HEK293 (cell line): Measurements from ENCODE around the gene FNTB.

Experiments
- CTCF ChIP-seq: fragments of 450-650 bp; formaldehyde crosslinking; IDR thresholded peaks from 2 replicates; pipeline ENCODE4 v1.5.1; 2016; ENCODE audit warnings: missing biosample characterization, missing genetic modification characterization
- REST ChIP-seq: fragments of 450-650 bp; formaldehyde crosslinking; IDR thresholded peaks from 2 replicates; pipeline ENCODE4 v1.5.1; 2016; ENCODE audit warnings: missing biosample characterization, missing genetic modification characterization
- ZFP3 ChIP-seq: fragments of 450-650 bp; formaldehyde crosslinking; IDR thresholded peaks from 2 replicates; pipeline ENCODE4 v1.5.1; 2016; ENCODE audit warnings: low read depth, missing biosample characterization, missing genetic modification characterization
- ZNF2 ChIP-seq: fragments of 450-650 bp; formaldehyde crosslinking; IDR thresholded peaks from 2 replicates; pipeline ENCODE4 v1.5.1; 2016; ENCODE audit warnings: missing biosample characterization, missing genetic modification characterization

DNA sequence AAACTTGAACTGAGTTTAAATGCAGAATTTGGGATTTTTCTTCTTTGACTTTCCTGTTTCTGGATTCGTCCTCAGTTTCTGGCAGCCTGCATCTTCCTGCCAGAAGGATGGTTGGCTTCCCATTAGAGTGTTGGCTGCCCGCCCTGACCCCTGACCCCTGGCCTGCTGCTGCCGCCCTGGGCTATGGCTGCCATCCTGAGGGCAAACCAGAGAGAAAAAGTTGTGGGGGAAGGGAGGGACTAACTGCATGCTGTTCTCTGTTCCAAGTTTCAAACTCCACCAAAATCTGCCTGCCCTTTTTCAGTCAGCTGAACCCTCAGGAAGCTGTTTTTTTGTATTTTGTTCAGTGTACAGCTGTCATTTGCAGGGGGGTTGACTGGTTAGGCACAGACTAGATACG lies 48.4 kb downstream of the FNTB start:
- TF ChIP-seq ZNF2 (tag by site-specific recombination) (no peak), REST (no peak), CTCF (no peak), ZFP3 (no peak)
